Neural progenitor cell (in vitro differentiated cells): ENCODE results near the gene LORICRIN.

Experiments
- EZH2 ChIP-seq: fragments of 200-600 bp; sonication (generic); IDR thresholded peaks from 2 replicates; pipeline ENCODE4 v1.6.1; 2017; ENCODE audit warnings: antibody characterized with exemption, mild to moderate bottlenecking, moderate library complexity
- EZH2phosphoT487 ChIP-seq: fragments of 200-600 bp; sonication (generic); IDR thresholded peaks from 2 replicates; pipeline ENCODE4 v1.6.1; 2017; ENCODE audit warnings: antibody characterized with exemption
- TF ChIP-seq, protein P1 (sequence below): fragments of 200-600 bp; sonication (generic); IDR thresholded peaks from 2 replicates; pipeline ENCODE4 v1.5.1; 2017; ENCODE audit warnings: antibody characterized with exemption, mild to moderate bottlenecking

GRCh38 chr1:153238527-153238926 is 21.0 kb upstream of the LORICRIN start:
- TF ChIP-seq EZH2phosphoT487 (no peak), EZH2 (no peak)
- TF ChIP-seq, protein P1, sequence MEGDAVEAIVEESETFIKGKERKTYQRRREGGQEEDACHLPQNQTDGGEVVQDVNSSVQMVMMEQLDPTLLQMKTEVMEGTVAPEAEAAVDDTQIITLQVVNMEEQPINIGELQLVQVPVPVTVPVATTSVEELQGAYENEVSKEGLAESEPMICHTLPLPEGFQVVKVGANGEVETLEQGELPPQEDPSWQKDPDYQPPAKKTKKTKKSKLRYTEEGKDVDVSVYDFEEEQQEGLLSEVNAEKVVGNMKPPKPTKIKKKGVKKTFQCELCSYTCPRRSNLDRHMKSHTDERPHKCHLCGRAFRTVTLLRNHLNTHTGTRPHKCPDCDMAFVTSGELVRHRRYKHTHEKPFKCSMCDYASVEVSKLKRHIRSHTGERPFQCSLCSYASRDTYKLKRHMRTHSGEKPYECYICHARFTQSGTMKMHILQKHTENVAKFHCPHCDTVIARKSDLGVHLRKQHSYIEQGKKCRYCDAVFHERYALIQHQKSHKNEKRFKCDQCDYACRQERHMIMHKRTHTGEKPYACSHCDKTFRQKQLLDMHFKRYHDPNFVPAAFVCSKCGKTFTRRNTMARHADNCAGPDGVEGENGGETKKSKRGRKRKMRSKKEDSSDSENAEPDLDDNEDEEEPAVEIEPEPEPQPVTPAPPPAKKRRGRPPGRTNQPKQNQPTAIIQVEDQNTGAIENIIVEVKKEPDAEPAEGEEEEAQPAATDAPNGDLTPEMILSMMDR, result no peak
